Liver (tissue), 3 donors: Measurements from ENCODE around the gene DGCR2.

Experiments
- ATF3 ChIP-seq: IDR thresholded peaks from 2 replicates; pipeline ENCODE4 v1.6.1; 2016; ENCODE audit warnings: antibody characterized with exemption
- CTCF ChIP-seq: fragments of 150-350 bp; IDR thresholded peaks from 2 replicates; pipeline ENCODE4 v1.5.1; 2017; ENCODE audit warnings: improper control_type of control experiment, low read depth, low read length; ENCODE audit not compliant: missing input control
- FOXA1 ChIP-seq: IDR thresholded peaks from 2 replicates; pipeline ENCODE4 v1.6.1; 2016; ENCODE audit warnings: antibody characterized with exemption
- JUND ChIP-seq, 2 donors: IDR thresholded peaks; 2 replicates each; pipeline ENCODE4 v1.6.1; 2016; ENCODE audit warnings: antibody characterized with exemption in 2 of 2
- RAD21 ChIP-seq, 2 donors: IDR thresholded peaks; 2 replicates each; pipeline ENCODE4 v1.6.1; 2016; ENCODE audit warnings: antibody characterized with exemption in 2 of 2, mild to moderate bottlenecking in 2 of 2
- TAF1 ChIP-seq: conservative IDR thresholded peaks from 2 replicates; pipeline ENCODE4 v1.6.1; 2016; ENCODE audit warnings: antibody characterized with exemption, mild to moderate bottlenecking
- YY1 ChIP-seq: IDR thresholded peaks from 2 replicates; pipeline ENCODE4 v1.6.1; 2016; ENCODE audit warnings: antibody characterized with exemption, mild to moderate bottlenecking
- TF ChIP-seq, protein P1 (sequence below): IDR thresholded peaks from 2 replicates; pipeline ENCODE4 v1.6.1; 2016; ENCODE audit warnings: antibody characterized with exemption
- TF ChIP-seq, protein P2 (sequence below): IDR thresholded peaks from 2 replicates; pipeline ENCODE4 v1.6.1; 2016; ENCODE audit warnings: antibody characterized with exemption, mild to moderate bottlenecking
- TF ChIP-seq, protein P3 (sequence below): IDR thresholded peaks from 2 replicates; pipeline ENCODE4 v1.6.1; 2016; ENCODE audit warnings: antibody characterized with exemption
- donor health status: healthy.
- donor health status: healthy.

- TF ChIP-seq, protein P1, sequence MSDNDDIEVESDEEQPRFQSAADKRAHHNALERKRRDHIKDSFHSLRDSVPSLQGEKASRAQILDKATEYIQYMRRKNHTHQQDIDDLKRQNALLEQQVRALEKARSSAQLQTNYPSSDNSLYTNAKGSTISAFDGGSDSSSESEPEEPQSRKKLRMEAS = no peak
- TF ChIP-seq CTCF (no peak), RAD21 (IDR thresholded peaks at IDR 0.05) (no peak), YY1 (no peak), FOXA1 (no peak), JUND (IDR thresholded peaks at IDR 0.05) (no peak), ATF3 (no peak), TAF1 (no peak)
- TF ChIP-seq, protein P2, sequence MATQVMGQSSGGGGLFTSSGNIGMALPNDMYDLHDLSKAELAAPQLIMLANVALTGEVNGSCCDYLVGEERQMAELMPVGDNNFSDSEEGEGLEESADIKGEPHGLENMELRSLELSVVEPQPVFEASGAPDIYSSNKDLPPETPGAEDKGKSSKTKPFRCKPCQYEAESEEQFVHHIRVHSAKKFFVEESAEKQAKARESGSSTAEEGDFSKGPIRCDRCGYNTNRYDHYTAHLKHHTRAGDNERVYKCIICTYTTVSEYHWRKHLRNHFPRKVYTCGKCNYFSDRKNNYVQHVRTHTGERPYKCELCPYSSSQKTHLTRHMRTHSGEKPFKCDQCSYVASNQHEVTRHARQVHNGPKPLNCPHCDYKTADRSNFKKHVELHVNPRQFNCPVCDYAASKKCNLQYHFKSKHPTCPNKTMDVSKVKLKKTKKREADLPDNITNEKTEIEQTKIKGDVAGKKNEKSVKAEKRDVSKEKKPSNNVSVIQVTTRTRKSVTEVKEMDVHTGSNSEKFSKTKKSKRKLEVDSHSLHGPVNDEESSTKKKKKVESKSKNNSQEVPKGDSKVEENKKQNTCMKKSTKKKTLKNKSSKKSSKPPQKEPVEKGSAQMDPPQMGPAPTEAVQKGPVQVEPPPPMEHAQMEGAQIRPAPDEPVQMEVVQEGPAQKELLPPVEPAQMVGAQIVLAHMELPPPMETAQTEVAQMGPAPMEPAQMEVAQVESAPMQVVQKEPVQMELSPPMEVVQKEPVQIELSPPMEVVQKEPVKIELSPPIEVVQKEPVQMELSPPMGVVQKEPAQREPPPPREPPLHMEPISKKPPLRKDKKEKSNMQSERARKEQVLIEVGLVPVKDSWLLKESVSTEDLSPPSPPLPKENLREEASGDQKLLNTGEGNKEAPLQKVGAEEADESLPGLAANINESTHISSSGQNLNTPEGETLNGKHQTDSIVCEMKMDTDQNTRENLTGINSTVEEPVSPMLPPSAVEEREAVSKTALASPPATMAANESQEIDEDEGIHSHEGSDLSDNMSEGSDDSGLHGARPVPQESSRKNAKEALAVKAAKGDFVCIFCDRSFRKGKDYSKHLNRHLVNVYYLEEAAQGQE = no peak
- TF ChIP-seq, protein P3, sequence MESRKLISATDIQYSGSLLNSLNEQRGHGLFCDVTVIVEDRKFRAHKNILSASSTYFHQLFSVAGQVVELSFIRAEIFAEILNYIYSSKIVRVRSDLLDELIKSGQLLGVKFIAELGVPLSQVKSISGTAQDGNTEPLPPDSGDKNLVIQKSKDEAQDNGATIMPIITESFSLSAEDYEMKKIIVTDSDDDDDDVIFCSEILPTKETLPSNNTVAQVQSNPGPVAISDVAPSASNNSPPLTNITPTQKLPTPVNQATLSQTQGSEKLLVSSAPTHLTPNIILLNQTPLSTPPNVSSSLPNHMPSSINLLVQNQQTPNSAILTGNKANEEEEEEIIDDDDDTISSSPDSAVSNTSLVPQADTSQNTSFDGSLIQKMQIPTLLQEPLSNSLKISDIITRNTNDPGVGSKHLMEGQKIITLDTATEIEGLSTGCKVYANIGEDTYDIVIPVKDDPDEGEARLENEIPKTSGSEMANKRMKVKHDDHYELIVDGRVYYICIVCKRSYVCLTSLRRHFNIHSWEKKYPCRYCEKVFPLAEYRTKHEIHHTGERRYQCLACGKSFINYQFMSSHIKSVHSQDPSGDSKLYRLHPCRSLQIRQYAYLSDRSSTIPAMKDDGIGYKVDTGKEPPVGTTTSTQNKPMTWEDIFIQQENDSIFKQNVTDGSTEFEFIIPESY = no peak
These were observed 25.1 kb upstream of the DGCR2 start for GRCh38 chr22:19147195-19147780.
